Esophagus muscularis mucosa (tissue), 4 donors: ENCODE results near the gene KRTAP20-4.

Experiments
- CTCF ChIP-seq, 3 experiments: fragments of 200-600 bp in 2 of 3; fragments of 450-650 bp in 1 of 3; sonication (generic) in 2 of 3; IDR thresholded peaks; one replicate each; pipeline ENCODE4 v1.5.1; 2017 to 2019; ENCODE audit warnings: antibody characterized with exemption in 3 of 3, mild to moderate bottlenecking in 2 of 3, moderate library complexity in 1 of 3
- EP300 ChIP-seq: sonication (generic); formaldehyde crosslinking; IDR thresholded peaks from one replicate; pipeline ENCODE4 v1.6.1; 2017; ENCODE audit warnings: antibody characterized with exemption
- POLR2A ChIP-seq: fragments of 450-650 bp; IDR thresholded peaks from one replicate; pipeline ENCODE4 v1.6.1; 2017; ENCODE audit warnings: antibody characterized with exemption, moderate library complexity, mild to moderate bottlenecking, low read depth
- POLR2AphosphoS5 ChIP-seq, 2 donors: sonication (generic); formaldehyde crosslinking; IDR thresholded peaks; one replicate each; pipeline ENCODE4 v1.6.1; 2017; ENCODE audit warnings: antibody characterized with exemption in 2 of 2

DNA sequence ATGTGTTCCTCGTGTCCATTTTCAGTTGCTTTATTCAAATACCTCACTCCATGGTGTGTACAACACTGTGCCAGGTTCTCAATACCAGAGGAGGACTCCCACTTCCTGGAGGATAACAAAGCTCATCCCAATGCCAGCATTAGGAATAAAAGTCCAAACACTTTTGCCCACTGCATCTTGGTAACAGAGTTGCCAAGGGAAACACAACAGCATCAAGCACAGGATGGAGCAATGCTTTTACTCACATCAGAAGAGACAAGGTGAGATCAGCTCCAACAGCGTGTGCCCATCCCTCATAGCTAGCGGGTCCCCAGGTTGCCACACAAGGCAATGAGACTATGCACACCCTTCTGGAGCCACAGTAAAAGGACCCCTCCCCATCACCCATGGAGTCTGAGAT is 2.9 kb downstream of the KRTAP20-4 start:
- TF ChIP-seq CTCF (IDR thresholded peaks at IDR 0.05) (no peak), POLR2A (no peak), POLR2AphosphoS5 (IDR thresholded peaks at IDR 0.05) (no peak), EP300 (no peak)
